Stimulated activated naive CD8-positive, alpha-beta T cell treated with anti-CD3 and anti-CD28 coated beads, Interleukin-15, Interleukin-2, amounts not matched to agents 100 ng/mL and 50 ng/mL, for 24 hours (primary cell): ENCODE data around the gene ANKRD40.

Experiments used
- H3K27ac Mint-ChIP-seq: one replicate; pipeline ENCODE4 v1.8.0; 2021; ENCODE audit warnings: mild to moderate bottlenecking, mixed read lengths
- H3K27me3 Mint-ChIP-seq: one replicate; pipeline ENCODE4 v1.8.0; 2021; ENCODE audit warnings: mixed read lengths
- H3K36me3 Mint-ChIP-seq: one replicate; pipeline ENCODE4 v1.8.0; 2021; ENCODE audit warnings: low read depth, mixed read lengths
- H3K4me1 Mint-ChIP-seq: one replicate; pipeline ENCODE4 v1.8.0; 2021; ENCODE audit warnings: low read depth, mixed read lengths
- H3K4me3 Mint-ChIP-seq: one replicate; pipeline ENCODE4 v1.8.0; 2021; ENCODE audit warnings: mild to moderate bottlenecking, mixed read lengths
- H3K9me3 Mint-ChIP-seq: one replicate; pipeline ENCODE4 v1.8.0; 2021; ENCODE audit warnings: mixed read lengths

The ANKRD40 gene

DNA sequence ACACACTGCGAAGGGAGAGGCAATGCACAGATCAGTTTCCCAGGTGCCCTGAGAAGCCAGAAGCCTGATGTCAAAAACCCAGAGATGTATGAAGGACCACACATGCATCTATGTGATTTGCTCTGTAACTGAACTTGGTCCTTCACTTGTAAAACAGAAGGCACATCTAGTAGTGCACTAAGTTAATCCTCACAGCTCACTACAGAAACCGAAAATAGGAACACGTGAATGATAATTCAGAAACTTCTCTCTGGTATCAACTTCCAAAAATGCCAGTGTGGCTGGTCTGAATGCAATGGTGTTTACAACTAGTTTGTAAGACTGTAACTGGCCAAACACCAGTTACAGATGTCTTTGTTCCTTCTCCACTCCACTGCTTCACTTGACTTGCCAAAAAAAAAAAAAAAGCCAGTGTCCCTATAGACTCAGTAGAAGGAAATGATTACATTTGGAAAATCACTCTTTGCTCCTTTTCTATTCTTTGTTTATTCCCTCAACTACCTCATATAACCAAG lies 11.3 kb downstream of the ANKRD40 start:
- no peaks in the 10 kb centered on the region for H3K27me3 Mint-ChIP-seq
- peaks cover 71% of the 10 kb centered on the region for H3K36me3 Mint-ChIP-seq
- no peaks in the 10 kb centered on the region for H3K9me3 Mint-ChIP-seq
- no peaks in the 10 kb centered on the region for H3K4me1 Mint-ChIP-seq
- H3K27ac Mint-ChIP-seq: no peak overlapping the region
- no peak overlapping the region for H3K4me3 Mint-ChIP-seq

DNA sequence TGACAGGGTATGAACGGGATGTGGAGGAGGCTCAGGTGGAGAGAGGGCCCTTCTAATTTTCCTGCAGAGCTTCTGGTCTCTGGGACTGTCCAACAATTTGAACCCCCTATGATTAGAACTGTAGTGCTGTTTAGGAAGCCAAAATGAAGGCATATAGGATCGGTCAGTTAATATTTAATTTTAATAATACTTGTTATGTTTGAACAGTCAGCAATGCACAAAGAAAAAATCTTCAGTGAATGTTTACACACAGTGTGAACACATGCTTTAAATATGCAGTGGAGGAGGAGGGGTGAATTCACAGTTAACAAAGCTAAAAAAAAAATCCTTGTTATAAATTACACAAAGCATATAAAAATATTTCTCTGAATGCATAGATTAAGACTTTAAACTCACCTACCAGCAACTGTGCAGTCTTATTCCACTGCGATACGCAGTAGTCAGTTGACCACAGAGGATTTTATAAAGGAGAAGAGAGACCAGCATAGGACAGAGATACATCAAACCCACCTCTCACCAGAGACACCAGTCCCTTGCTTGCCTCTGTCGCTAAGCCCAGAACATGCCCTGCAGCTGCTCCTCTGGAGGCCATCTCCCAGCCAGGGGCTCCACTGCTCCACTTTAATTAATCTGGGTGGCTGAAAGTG lies 14.6 kb downstream of the ANKRD40 start:
- Mint-ChIP-seq H3K4me3 (no peak overlapping the region), H3K4me1 (no peaks in the 10 kb centered on the region), H3K27ac (no peak overlapping the region), H3K9me3 (no peaks in the 10 kb centered on the region), H3K27me3 (no peaks in the 10 kb centered on the region), H3K36me3 (peaks cover 43% of the 10 kb centered on the region)

DNA sequence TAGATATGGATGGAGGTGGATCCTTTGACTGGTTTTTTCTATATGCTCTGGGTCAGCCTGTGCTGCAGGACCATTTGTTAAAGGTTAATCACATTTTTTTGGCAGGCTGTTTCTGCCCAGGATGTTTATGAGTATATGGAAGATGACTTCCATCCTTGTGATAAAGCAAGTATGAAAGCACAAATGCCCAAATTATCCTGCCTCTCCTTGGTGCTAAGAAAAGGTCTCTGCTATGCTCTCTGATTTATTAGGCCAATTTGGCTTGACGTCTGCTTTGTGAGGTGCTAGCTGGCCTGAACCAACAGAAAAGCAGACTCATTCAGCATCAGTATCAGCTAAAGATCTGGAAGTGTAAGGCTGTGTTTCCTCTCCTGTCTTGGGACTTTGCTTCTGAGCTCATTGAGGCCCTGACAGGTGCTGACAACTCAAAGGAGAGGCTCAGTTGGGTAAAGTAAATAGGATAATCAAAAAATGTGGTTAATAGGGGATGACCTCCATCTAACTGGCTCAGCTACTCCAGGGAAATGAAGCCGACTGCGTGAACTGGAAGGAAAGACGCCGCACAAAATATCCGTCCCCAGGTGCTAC lies 15.2 kb downstream of the ANKRD40 start:
- no peaks in the 10 kb centered on the region for H3K9me3 Mint-ChIP-seq
- no peak overlapping the region for H3K27ac Mint-ChIP-seq
- no peaks in the 10 kb centered on the region for H3K27me3 Mint-ChIP-seq
- H3K4me1 Mint-ChIP-seq: no peaks in the 10 kb centered on the region
- H3K36me3 Mint-ChIP-seq: peaks cover 39% of the 10 kb centered on the region
- H3K4me3 Mint-ChIP-seq: no peak overlapping the region

DNA sequence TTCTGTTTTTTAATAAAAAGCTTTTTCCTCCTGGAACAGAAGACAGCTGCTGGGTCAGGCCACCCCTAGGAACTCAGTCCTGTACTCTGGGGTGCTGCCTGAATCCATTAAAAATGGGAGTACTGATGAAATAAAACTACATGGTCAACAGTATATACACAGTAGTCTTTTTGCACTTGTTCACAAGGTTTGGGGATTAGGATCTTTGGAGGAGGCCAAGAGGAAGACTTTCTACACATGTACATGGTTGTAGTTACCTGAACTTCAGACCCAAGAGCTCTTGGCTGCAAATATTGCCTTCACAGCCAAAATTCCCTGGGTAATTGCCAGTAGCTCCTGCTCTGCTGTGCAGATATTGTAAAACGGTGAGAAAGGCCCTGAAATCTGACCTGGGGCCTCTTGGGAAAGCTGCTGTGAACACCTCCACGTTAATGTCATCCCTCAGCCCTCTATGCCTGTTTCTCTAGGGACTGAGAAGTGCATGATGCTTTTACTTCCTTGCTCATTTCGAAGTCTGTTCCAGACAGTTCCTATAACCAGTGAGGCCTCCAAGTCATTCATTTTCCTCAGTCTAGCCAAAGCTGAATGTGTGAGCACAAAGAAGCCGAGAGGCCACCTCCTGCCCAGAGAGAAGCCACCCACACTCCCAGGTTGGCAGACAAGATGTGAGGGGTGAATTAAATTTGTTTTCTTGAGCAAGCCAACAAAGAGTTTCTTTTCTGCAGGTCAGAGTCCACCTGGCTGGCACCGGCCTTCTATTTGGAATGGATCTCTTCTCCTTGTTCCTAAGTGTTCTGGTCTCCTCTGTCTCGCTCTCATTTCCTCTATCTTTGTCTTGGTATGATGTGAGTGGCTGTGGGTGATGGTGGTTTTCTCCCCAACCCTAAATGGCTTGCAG lies 15.9 kb downstream of the ANKRD40 start:
- Mint-ChIP-seq H3K27ac (no peak overlapping the region), H3K4me1 (no peaks in the 10 kb centered on the region)

DNA sequence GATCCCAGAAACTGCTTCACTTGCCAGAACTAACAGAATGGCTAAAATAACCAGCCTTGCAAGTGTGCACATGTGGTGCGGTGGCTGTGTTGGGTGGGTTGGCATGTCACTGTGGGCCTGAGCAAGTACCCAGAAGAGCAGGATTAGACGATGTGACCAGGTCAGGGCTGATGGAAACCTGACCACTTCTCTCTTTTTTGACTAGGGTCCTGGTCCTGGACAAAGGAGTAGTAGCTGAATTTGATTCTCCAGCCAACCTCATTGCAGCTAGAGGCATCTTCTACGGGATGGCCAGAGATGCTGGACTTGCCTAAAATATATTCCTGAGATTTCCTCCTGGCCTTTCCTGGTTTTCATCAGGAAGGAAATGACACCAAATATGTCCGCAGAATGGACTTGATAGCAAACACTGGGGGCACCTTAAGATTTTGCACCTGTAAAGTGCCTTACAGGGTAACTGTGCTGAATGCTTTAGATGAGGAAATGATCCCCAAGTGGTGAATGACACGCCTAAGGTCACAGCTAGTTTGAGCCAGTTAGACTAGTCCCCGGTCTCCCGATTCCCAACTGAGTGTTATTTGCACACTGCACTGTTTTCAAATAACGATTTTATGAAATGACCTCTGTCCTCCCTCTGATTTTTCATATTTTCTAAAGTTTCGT lies 16.7 kb downstream of the ANKRD40 start:
- no peaks in the 10 kb centered on the region for H3K27me3 Mint-ChIP-seq
- no peak overlapping the region for H3K4me3 Mint-ChIP-seq
- H3K36me3 Mint-ChIP-seq: peaks cover 23% of the 10 kb centered on the region
- H3K9me3 Mint-ChIP-seq: no peaks in the 10 kb centered on the region
- no peaks in the 10 kb centered on the region for H3K4me1 Mint-ChIP-seq
- H3K27ac Mint-ChIP-seq: no peak overlapping the region

More for the DNA sequence above, 15.9 kb downstream of the ANKRD40 start:
- Mint-ChIP-seq H3K27me3 (no peaks in the 10 kb centered on the region), H3K36me3 (peaks cover 31% of the 10 kb centered on the region), H3K9me3 (no peaks in the 10 kb centered on the region), H3K4me3 (no peak overlapping the region)

DNA sequence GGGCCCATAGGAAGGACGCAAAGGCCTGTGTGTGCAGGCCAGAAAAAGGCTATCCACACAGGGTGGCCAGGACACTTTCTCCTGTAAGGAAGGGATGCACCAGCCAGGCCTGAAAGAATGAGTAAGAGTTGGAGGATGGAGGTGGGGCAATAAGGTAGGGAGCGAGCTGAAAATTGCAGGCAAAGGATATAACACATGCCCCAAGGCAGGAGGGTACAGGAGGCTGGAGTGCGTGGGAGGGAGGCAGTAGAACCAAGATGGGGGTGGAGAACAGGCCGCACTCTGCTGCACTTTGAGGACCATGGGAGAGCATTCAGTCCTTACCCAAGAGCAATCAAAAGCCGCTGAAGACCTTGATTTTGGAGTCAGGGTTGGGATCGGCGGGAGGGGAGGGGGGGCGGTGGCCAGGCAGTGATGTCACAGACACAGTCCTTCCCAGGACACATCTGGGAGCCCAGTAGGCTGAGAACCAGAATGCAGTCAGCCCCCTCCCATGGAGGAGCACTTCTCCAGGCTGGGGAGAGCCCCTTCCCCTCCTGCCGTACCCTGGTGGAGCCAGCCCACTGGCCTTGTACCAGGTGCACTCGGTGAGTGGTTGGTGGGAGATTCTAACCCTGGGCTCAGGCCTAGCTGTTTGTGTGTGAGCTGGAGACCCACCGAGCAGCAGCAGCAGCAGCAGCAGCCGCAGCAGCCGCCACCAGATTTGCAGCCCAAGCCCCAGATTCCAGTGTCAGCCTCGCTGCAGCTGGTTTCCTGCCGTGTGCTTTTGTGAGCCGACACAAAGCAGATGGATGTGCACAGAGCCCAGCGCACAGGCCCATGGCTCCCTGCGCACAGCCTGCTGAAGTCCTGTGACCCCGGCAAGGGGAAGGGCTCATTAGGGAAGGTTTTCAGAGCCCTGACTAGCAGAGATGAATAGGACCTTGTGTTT lies 17.5 kb downstream of the ANKRD40 start:
- Mint-ChIP-seq H3K4me1 (no peaks in the 10 kb centered on the region), H3K4me3 (no peak overlapping the region), H3K36me3 (peaks cover 15% of the 10 kb centered on the region), H3K9me3 (no peaks in the 10 kb centered on the region), H3K27ac (no peak overlapping the region), H3K27me3 (no peaks in the 10 kb centered on the region)

DNA sequence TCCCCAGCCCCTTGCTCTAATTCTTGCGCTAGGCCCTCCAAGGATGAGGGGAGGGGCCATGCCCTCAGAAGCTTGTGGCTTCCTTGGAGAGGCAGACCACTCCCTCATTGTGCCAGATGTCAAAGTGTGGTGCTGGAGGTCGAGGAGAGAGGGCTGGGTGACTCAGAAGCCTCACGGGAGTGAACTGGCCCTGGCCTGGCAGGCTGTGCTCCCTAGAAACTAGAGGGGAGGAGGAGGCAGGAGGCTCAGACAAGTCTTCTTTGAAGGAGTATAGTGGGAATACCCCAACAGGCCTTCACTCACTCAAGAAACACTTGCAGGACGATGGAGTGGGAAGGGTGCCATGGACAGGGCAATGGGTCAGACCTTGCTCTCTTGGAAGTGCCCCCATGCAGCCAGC lies 18.5 kb downstream of the ANKRD40 start:
- Mint-ChIP-seq H3K36me3 (peaks cover 7% of the 10 kb centered on the region), H3K27ac (no peak overlapping the region), H3K9me3 (no peaks in the 10 kb centered on the region), H3K27me3 (no peaks in the 10 kb centered on the region), H3K4me3 (no peak overlapping the region), H3K4me1 (no peaks in the 10 kb centered on the region)

DNA sequence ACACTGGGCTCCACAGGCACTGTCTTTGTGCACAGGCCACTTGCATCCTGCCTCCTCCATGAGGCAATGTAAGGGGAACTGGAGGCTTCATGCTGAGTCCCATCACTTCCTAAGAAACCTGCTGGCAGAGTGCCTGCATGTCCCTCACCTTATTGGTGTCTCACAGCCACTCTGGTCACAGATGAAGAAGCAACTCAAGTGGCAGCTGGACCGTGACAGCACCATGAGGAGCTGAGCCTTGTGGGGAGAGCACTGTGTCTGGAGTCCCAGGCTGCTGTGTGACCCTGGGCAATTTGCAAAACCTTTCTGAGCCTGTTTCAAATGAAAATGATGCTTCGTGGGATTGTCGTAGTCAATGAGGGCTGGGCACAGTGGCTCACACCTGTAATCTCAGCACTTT lies 19.5 kb downstream of the ANKRD40 start:
- H3K9me3 Mint-ChIP-seq: no peaks in the 10 kb centered on the region
- H3K4me1 Mint-ChIP-seq: no peaks in the 10 kb centered on the region
- no peak overlapping the region for H3K4me3 Mint-ChIP-seq
- H3K36me3 Mint-ChIP-seq: peaks cover 6% of the 10 kb centered on the region
- no peaks in the 10 kb centered on the region for H3K27me3 Mint-ChIP-seq
- no peak overlapping the region for H3K27ac Mint-ChIP-seq

DNA sequence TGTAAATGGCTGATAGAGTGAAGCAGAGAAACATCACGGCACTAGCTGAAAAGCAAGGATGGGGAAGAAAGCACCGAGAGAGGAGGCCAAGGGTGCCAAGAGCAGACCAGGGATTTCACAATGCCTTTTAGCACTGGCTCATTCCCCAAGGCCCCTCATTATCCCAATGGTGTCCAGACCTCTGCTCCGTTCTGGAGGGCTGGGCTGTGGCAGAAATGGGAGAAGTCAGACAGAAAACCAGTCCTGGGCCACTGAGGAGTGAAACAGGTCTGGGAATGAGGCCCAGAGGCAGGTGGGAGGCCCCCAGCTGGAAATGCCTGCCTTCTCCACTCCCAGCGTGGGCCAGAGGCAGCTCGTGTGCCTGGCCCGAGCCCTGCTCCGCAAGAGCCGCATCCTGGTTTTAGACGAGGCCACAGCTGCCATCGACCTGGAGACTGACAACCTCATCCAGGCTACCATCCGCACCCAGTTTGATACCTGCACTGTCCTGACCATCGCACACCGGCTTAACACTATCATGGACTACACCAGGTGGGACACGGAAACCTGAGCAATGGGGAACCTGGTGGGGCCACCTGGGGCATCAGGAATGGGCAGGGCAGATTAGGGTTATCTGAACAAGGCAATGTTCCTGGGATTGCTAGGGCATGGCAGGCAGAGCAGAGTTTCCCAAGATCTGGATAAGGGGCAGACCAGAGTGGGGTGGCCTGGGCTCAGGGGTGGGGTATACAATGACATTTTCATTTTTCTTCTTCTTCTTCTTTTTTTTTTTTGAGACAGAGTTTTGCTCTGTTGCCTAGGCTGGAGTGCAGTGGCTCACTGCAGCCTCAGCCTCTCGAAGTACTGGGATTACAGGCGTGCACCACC lies 20.3 kb downstream of the ANKRD40 start:
- Mint-ChIP-seq H3K4me3 (no peak overlapping the region), H3K9me3 (no peaks in the 10 kb centered on the region), H3K4me1 (no peaks in the 10 kb centered on the region), H3K27me3 (no peaks in the 10 kb centered on the region), H3K27ac (no peak overlapping the region), H3K36me3 (peaks cover 3% of the 10 kb centered on the region)

DNA sequence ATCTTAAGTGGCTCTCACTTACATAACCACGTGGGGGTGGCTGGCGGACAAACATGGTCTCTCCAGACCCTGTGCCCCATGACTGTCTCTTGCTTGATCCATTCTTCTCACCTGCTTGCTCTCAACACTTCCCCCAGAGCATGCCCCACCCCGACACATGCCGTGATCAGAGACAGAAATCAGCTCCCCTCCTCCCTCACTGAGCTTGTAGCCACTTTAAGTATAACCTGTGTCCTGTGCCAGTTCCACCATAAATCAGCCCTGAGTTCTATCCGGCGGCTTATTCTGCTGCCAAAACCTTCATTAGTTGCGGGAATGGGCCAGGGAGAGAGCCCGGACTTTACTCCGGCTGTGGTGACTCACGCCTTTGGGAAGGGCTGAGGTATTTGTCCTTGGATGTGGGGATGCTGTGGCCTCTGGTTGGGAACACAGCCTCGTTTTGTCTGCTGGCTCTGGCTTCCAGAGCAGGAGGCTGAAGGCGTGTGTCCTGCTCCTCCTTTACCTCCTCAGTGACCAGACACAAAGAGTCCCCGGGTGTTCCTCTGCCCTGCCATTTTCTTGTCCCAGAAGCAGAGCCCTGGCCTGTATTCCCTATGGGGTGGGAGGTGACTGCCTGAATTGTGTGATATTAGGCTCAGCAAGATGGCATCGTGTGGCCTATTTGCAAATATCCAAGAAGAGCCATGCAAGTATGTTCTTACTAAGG lies 21.1 kb downstream of the ANKRD40 start:
- no peak overlapping the region for H3K4me3 Mint-ChIP-seq
- no peaks in the 10 kb centered on the region for H3K9me3 Mint-ChIP-seq
- H3K4me1 Mint-ChIP-seq: no peaks in the 10 kb centered on the region
- no peak overlapping the region for H3K27ac Mint-ChIP-seq
- H3K27me3 Mint-ChIP-seq: peaks cover 5% of the 10 kb centered on the region
- no peaks in the 10 kb centered on the region for H3K36me3 Mint-ChIP-seq

DNA sequence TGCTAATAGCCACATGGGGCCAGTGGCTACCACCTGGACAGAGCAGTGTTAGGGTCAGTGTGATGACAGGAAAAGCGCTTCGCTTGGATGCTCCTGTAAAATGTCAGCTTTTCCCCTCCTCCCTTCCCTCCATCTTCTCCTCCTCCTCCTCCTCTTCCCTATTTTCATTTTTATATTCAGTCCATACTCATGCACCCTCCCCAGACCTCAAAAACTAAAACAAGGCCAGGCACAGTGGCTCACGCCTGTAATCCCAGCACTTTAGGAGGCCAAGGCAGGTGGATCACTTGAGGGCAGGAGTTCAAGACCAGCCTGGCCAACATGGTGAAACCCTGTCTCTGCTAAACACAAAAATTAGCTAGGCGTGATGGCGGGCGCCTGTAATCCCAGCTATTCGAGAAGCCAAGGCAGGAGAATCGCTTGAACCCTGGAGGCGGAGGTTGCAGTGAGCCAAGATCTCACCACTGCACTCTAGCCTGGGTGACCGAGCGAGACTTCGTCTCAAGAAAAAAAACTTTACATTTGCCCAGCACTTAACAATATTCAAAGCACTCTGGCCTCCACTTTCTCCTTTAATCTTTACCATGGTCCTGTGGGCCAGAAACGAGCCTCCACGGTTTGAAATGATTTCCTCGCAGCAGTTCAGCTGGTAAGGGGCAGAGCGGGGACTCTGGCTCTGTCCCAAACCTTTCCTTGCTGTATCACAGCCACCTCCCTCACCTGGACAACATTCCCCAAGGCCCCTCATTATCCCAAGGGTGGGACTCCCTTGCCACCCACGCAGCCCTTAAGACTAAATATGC lies 21.8 kb downstream of the ANKRD40 start:
- Mint-ChIP-seq H3K36me3 (no peaks in the 10 kb centered on the region), H3K4me1 (peaks cover 4% of the 10 kb centered on the region), H3K27ac (no peak overlapping the region), H3K9me3 (no peaks in the 10 kb centered on the region), H3K4me3 (no peak overlapping the region), H3K27me3 (peaks cover 11% of the 10 kb centered on the region)

DNA sequence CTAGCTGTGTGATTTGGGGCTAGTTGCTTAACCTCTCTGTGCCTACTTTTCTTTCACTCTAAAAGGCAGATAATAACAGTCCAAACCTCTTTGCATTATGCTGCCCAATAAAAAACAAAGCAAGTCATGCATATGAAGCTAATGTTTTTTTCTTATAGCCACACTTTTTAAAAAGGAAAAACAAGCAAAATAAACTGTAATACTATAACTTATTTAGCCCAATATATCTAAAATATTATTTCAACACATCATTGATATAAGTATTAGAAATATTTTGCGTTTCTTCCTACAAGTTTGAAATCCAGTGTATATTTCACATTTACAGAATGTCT lies 22.4 kb downstream of the ANKRD40 start:
- Mint-ChIP-seq H3K36me3 (no peaks in the 10 kb centered on the region), H3K4me1 (peaks cover 4% of the 10 kb centered on the region), H3K9me3 (no peaks in the 10 kb centered on the region), H3K27me3 (peaks cover 11% of the 10 kb centered on the region), H3K27ac (no peak overlapping the region), H3K4me3 (no peak overlapping the region)
